Fibroblast of skin of left quadriceps (primary cell): Measurements from ENCODE around the gene DLX3.

Source experiments
- DNase-seq, 2 experiments: peaks; one replicate each; pipeline ENCODE4 v3.0.0-alpha.2; 2013; ENCODE audit warnings: low read depth in 2 of 2

DLX3 gene

DNA sequence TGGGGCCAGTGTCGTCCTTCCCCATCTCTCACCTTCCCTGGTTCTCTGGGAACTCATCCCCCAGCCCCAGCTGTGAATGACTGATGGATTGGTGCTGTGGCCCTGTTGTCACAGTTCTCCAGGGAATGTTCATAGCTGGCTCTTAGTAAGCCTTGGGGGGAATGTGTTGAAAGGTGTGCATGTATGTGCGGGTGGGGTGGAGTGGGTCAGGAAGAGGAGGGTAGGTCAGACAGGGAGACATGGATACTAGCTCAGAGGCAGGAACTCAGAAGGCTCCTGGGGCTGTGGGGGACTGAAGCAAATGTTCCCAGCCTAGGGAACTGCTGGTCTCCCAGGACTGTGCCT, 21.8 kb downstream of the DLX3 start:
- no peak for DNase-seq

DNA sequence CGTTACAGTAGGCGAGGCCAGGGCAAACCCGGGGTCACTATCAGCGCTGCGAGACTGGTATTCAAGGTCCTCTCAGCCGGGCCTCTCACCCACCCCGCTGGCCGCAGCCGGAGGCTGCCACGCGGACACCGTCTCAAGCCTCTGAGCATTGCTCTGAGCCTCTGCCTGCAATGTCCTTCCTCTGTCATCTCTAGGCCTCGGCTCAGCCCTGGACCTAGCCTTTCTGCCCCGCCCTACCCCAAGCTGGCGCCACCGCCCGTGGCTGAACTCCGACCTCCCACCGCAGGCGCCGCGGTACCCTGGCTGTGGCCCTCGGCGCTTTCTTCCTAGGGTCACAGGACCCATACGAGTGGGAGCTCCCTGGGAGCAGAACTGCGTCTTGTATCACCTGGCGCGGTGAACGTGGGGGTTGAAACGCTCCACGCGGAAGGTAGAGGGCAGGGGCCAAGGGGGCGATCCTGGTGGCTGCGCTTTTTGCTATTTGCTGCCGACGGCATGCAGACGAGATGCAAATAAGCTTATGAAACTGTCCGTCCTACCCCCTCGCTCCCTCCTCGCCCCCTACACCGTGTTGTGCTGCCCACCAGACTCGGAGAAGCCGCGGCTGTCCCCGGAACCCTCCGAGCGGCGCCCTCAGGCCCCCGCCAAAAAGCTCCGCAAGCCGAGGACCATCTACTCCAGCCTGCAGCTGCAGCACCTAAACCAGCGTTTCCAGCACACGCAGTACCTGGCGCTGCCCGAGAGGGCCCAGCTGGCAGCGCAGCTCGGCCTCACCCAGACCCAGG, 22.3 kb downstream of the DLX3 start:
- no peak for DNase-seq

DNA sequence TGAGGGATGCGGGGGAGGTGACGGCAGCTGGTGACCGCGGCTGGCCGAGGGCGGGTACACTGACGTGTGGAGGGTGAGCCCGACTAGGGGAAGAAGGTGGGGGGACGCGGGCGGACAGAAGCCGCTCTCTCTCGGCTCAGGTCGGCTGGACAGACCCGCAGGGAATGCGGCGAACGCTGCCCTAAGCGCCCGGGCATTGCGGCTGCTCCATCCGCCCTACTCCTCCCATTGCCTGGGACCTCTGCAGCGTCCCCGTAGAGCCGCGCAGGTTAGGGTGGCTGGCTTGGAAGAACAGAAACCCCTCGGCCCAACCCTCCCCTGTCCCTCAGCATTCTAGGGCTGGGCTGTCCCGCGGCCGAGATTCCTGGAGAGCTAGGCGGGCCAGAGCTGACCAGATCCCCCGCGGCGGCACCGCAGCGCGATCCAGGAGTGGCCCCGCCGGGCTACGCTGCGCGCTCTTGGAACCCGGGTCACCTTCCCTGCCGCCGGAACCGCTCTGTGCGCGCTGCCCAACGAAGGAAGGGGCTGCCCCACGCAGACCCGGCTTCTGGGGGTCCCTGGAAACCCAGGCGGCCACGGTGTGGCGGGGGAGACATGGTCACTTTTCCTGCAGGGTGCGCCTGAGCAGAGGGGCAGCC, 23.1 kb downstream of the DLX3 start:
- DNase-seq: no peak

DNA sequence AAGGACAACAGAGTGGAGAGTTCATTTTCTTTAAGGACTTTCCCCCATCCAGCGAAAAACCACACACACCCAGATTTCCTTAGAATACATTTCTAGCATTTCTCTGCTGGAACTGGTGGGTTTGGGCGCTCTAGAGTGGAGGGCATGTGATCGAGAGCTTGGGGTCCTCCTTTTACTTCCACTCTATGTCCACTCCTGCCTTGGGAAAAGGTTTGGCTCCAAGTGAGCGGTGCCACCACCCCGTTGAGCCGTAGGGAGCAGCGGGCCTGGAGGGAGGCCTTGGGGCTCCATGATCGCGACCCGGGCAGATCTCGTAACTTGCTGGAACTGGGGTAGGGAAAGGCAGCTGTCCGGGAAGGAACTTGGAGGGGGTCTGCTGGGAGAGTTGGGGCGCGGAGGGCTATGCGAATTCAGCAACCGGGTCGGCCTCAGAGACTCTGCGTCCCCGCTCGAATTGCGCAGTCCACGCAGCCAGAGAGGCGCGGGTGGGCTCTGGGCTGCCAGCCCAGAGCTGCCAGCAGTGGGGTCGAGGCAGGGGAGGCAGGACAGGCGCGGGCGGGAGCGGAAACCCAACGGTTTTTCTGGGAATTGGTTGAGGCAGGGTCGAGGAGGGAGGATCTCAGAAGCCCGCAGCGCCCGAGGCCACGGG, 23.7 kb downstream of the DLX3 start:
- no peak for DNase-seq

DNA sequence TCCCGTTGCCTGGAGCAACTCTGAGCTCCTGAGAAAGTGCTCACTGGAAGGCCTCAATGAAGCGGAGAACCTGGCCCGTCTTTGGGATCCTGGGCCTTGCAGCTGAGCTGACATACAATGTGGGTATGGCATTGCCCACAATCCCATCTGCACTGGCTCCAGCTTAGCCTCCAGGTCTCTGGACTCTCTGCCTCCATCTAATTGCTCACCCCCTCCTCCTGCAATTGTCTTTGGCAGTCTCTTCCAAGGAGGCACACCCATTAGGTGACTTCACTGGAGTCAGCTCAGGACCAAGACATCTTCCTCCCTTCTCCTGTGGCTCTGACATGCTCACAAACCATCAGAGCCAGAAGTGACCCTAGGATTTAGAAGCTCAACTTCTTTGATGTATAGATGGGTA, 24.5 kb downstream of the DLX3 start:
- DNase-seq: no peak

DNA sequence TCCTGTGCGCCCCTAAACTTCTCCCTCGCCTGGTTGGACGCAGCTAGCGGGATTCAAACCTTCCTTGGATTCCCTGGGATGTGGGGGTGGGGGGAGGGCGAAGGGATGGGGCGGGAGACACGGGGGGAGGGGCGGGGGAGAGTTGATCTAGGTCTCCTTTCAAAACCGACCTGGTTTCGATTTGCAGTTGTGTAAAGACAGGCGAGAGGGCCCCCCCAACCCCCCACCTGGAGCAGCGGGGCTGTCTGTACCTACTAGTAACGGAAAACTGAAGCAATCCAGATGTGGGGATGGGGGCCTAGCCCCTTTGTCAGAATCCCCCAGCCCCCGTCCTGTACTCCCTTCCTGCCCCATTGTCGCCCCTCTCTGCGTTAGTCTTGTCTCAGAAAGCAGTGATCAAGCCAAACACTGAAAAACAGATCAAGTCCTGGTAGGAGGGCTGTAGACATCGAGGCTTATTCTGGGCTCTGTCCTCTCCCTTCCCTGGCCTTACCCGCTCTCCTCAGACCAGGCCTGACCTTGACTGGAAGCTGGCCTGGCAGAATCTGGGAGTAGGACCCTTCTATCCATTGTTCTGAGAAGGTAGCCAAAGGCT, 25.1 kb downstream of the DLX3 start:
- DNase-seq: no peak

DNA sequence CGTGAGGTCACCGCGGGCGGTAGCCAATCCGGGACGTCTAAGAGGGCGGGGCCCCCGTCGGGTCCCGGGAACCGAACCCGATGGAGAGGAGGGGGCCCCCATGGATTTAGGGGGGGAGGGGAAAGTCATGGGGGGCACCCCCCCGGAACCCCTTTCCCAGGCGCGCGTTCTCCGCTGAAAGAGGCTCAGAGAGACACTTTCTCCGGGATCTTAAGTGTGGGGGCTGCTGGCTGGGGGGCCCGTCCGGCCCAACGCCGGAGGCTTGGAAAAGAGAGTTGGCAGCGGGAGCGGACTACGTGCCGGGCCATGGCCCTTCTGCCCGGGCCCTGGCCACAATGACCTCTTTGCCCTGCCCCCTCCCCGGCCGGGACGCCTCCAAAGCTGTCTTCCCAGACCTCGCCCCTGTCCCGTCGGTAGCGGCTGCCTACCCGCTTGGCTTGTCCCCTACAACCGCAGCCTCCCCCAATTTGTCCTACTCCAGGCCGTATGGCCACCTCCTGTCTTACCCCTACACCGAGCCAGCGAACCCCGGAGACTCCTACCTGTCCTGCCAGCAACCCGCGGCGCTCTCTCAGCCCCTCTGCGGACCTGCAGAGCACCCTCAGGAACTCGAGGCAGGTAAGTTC, 25.8 kb downstream of the DLX3 start, which contains the start of gene DLX4:
DLX4 (plus strand) TSS at position 57 of the 626 bp plus-strand sequence; CDS start at position 336, 279 bp downstream.
- no peak for DNase-seq

DNA sequence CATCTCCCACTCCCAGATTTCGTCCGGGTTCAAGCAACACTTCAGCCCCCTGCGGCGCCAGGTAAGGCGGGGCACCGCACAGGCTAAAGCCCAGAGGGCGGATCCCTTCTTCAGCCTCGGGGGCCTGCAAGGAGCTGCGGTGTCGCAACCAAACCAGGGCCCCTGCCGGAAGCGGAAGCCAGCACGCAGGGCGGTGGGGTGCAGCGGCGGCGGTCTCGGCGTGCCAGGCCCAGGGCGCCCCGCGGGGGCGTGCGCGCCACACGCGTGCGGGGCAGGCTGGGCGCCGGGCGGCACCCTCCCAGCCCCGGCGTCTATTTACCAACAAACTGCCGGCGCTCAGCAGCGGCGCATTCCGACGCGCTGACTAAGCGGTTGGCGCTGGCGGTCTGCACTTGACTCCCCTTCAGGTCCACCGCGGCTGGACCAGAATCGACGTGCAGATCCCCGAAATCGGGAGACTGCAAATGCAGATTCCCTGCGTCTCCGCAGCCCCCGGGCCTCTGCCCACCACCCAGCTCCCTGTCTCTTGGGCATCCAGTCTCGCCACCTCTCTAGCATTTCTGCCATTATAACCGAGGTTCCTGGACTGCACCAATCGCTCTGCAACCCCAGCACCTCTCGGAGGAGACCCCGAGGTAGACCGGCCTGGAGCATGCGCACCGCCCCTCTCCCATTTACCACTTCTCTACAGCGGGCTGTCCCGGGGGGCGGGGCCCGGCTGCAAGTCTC, 26.5 kb downstream of the DLX3 start:
- peak in 1 of 2 experiments; percentile 10 for DNase-seq

DNA sequence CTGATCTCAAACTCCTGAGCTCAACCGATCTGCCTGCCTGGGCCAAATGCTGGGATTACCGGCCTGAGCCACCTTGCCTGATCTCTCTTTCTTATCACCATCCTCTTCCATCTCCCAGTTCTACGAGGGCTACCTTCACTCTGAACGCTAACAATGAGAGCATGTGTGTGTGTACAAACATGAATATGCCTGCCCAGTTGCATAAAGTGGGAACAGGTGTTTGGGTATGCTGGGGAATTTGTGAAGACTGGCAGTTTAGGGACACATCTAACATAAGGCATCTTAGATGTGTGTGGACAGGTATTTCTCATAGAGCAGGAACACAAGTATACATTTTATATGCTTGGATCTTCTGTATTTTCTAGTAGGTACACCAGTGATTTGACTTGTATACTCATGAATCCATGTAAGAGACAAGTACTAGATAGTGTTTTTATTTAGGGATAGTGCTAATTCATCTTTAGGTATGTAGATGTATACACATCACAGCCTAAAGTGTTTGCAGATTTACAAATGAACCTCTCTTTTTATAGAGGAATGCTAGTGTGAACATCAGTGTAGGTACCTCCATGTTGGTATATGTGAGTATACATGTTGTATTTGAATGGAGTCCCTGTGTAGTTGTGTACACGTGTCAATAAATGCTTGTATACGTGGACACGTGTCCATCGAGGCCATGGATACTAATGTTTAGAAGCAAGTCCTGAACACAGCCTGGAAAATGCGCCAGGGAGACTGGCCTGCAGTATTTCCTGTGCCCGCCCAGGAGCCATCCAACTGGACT, 27.2 kb downstream of the DLX3 start:
- no peak for DNase-seq

DNA sequence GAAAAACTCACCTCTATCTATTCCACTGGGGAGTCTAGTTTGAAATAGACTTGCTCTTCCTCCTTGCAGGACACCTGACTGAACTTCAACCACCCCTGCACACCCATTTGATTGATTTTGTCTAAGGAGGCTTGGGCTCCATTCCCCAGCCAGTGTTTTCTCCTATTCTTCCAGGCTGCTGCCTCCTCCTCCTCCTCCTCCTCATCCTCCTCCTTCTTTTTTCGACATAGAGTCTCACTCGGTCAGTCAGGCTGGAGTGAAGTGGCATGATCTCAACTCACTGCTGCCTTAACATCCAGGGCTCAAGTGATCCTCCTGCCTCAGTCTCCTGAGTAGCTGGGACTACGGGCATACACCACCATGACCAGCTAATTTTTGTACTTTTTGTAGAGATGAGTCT, 27.8 kb downstream of the DLX3 start:
- DNase-seq: no peak

DNA sequence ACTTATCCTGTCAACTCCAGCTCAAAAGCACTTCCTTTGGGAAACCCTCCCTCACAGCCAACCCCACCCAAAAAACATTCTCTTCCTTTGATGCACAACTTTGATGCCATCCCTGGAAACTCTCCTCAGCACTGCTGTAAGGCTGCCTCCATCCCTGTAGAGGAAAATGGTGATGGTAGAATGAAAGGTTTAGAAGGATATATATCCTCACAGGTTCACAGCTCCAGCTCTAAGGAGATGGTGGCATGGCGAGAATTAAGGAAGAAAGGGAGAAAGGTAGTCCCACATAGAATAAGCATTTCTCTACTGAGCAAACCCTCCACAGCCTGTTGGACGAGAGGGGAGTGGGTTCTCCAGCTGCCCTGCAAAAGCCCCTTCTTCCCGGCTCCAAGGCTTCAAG, 28.3 kb downstream of the DLX3 start:
- no peak for DNase-seq

DNA sequence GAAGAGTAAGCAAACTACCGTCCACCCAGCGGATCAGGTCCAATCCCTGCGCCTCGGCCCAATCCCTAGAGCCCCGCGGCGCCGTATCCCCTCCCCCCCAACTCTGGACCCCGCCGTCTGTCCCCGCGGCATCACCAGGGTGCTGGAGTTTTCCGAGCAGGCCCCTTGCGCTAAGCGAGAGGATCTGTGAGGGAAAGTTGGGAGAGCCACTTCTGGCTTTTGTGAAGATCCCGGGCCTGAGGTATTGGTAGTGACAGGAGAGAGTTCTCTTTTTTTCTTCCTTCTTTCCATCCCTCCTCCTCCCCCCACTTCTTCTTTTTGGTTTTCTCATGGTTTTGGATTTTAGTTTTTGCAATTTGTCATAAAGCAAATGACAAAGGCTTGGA, 29.5 kb downstream of the DLX3 start:
- no peak for DNase-seq

DNA sequence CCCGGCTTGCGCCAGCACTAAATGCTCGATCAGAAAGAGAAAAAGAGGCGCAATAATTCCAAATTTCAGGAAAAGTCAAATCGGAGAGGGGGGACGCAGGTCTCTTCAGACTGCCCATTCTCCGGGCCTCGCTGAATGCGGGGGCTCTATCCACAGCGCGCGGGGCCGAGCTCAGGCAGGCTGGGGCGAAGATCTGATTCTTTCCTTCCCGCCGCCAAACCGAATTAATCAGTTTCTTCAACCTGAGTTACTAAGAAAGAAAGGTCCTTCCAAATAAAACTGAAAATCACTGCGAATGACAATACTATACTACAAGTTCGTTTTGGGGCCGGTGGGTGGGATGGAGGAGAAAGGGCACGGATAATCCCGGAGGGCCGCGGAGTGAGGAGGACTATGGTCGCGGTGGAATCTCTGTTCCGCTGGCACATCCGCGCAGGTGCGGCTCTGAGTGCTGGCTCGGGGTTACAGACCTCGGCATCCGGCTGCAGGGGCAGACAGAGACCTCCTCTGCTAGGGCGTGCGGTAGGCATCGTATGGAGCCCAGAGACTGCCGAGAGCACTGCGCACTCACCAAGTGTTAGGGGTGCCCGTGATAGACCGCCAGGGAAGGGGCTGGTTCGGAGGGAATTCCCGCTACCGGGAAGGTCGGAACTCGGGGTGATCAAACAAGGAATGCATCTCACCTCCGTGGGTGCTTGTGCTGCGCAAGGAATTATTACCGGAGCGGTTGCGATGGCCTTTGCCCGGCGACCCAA, 30.1 kb downstream of the DLX3 start:
- DNase-seq: no peak

DNA sequence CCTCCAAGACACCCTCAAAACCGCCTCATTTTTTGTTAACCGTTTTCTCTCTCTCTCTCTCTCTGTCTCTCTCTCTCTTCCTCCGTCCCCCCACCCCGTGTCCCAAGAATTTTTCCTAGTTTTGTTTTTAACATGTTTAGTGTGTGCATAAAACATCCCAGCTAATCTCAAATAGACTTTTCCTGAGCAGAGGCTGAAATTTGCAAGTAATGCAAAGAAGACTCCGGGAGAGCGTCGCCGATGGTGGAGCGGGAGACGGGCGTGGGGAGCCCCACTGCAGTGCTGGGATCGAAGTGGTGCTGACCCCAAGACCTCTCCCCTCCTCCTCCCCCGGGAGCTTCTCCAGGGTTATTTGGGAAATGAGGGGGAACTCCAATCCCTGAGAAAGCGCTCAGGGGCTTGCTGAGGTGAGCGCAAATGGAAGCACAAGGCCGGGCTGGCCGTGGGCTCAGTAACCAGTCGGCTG, 30.7 kb downstream of the DLX3 start:
- DNase-seq: no peak

DNA sequence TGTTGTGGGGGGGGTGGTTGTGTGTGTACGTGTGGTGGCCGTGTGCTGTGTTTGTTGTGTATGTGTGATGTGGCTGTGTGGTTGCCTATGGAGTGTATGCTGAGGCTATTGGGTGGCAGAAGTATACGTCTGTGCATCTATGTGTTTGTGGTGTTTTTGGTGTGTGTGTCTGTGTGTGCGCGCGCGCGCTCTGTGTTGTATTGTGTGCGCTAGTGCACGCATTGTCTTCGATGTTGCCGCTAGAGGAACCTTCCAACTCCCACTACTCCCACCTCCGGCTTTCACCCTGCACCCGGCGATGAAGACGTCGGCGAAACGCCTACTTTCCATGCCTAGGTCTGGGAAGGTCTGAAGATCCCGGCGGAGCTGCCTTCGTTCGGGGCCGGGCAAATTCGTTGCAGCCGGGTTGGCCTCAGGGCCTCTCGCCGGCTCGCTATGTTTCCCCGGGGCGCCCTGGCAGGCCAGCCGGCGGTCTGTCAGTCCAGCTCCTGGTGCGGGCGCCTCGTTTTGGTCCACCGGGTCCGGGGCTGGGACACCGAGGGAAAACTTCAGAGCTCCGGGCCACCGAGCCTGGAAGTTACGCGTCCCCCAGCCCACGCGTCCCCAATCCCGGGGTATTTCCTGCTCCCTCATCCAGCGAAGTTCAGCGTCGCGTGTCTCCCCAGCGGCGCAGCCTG, 31.3 kb downstream of the DLX3 start:
- no peak for DNase-seq

DNA sequence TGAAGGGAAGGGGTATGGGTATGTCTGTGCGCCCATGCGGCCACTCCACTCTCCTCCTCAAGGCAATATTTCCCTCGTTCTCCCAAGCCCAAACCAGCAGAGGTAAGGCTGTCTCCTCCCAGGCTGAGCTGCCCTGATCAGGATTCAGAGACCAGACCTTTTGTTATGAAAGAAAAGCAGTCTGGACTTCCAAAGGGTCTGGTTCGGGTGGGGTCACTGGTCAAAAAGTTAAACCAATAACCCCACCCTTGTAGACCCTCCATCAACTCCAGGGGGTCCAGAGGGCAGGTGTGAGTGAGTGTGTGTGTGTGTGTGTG, 31.8 kb downstream of the DLX3 start:
- no peak for DNase-seq

DNA sequence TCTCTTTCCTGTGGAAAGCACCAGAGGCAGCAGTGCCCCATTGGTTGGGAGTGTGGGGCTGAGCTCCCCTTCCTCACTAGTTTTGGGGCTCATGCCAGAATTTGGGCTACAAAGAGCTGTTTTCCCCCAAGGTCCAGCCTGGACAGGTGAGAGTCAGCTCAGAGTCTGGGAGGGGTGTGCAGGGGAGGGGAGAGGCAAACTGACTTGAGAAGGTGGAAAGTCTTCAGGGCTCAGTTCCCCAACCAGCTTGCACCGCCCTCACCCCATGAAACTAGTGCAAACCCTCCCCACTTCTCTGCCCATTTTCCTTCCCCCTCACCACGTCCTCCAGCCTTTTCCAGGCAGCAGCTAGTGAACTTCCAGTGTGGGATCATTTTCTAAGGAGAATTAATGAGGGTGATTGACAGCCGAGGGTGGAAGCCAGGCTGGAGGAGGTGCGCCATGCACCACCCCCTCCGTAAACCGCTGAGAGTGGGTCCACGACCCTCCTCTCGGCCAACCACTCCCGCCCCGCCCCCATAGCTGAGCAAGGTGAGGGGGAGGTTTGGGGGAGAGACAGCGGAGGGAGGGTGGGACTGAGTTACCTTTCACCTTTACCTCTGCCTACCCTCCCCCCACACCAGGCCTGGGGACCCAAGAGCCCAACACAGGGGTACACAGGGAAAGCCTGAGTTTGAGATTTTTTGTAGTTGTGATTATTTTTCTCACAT, 32.3 kb downstream of the DLX3 start:
- no peak for DNase-seq

DNA sequence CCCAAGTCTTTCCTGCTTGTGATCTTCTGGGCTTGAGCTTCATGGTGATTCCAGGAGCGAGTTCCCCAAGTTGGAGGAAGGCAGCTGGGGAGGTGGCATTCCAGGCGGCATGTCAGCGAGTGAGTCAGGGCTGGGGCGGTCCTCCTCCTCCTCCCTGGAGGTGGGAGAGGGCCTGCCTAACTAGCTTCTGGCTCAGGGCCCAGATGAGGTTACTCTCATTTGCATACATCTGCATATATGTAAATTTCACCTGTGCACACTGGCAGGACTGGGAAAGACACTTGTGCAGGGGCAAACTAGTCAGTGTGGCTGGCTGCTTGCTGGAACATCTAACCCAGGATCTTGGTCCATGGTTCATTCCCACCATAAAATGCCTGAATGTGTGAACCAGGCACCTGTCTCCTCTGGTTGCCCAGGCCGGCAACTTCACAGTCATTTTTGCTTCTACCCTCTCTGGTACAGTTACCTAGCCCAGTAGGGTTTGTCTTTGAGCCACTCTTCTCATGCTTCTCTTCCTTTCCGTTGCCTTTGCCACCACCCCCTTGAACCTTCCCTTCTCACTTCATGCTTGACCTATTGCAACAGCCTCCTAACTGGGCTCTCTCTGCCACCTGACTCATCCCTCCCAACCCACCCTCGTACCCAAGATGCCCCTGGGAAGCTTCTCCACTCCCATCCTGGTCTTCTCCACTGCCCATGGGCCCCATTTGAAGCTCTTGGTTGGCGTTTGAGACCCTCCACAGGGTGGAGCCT, 35.7 kb downstream of the DLX3 start:
- no peak for DNase-seq
